Activated CD8-positive, alpha-beta T cell treated with anti-CD3 and anti-CD28 coated beads, Interleukin-2, amount 10 ng/mL, durations not matched to agents 7 days and 5 days (primary cell): Measurements from ENCODE around the gene TEX12. TPM values are rescaled to one million over a fixed set of nuclear protein-coding genes. Genes with fewer than 3 reads are reported as not detected.
A peak's percentile ranks its signal among the peaks of the same experiment; 100 is the strongest.

Source experiments
- ATAC-seq: fragments of 150-1000 bp; cut with Tn5 transposase; one replicate; pipeline ENCODE4 v1.10.0; 2021; ENCODE audit warnings: moderate library complexity
- CTCF ChIA-PET: fragments of 350-600 bp; sonication (Branson Sonifier 250); formaldehyde crosslinking; loops from one replicate; lab custom pipeline; 2021; ENCODE audit warnings: antibody characterized with exemption; lab: Charles Lee
- POLR2A ChIA-PET: fragments of 350-600 bp; sonication (Branson Sonifier 250); formaldehyde crosslinking; loops from one replicate; lab custom pipeline; 2021; ENCODE audit warnings: antibody characterized with exemption; lab: Charles Lee
- DNase-seq: peaks from one replicate; pipeline ENCODE4 v3.0.0-alpha.2; 2020
- H3K27ac Mint-ChIP-seq: one replicate; pipeline ENCODE4 v1.8.0; 2021; ENCODE audit warnings: mild to moderate bottlenecking, mixed read lengths
- H3K27me3 Mint-ChIP-seq: one replicate; pipeline ENCODE4 v1.8.0; 2021; ENCODE audit warnings: low read depth, mixed read lengths
- H3K36me3 Mint-ChIP-seq: one replicate; pipeline ENCODE4 v1.8.0; 2021; ENCODE audit warnings: low read depth, mixed read lengths
- H3K4me1 Mint-ChIP-seq: one replicate; pipeline ENCODE4 v1.8.0; 2021; ENCODE audit warnings: low read depth, mixed read lengths
- H3K4me3 Mint-ChIP-seq: one replicate; pipeline ENCODE4 v1.8.0; 2021; ENCODE audit warnings: mild to moderate bottlenecking, mixed read lengths
- H3K9me3 Mint-ChIP-seq: one replicate; pipeline ENCODE4 v1.8.0; 2022; ENCODE audit warnings: mixed read lengths; ENCODE audit not compliant: insufficient read depth
- total RNA-seq, 2 experiments: library from RNA; stranded (reverse); gene quantifications; one replicate each; pipeline ENCODE4 v1.2.3, GENCODE V29; 2021

TEX12 gene
- total RNA-seq, 2 experiments from 2014 or later = not detected

- CTCF ChIA-PET = interaction anchor here (1.3 to 5.1 kb wide), 2 partner anchors 26 to 65 kb away, joined by 3 to 52 read pairs; no protein-coding TSS in a partner anchor
- H3K4me3 Mint-ChIP-seq = no peak overlapping the region
- H3K4me1 Mint-ChIP-seq = peaks cover 3% of the 10 kb centered on the region
- no peaks in the 10 kb centered on the region for H3K9me3 Mint-ChIP-seq
- POLR2A ChIA-PET = interaction anchor here (1.3 kb wide), 1 partner anchor 127 kb away, joined by 3 read pairs; no protein-coding TSS in a partner anchor
- no peak for DNase-seq
- no peak overlapping the region for H3K27ac Mint-ChIP-seq
- no peaks in the 10 kb centered on the region for H3K36me3 Mint-ChIP-seq
- H3K27me3 Mint-ChIP-seq = no peaks in the 10 kb centered on the region
- no peak for ATAC-seq
Measured at GRCh38 chr11:112215621-112216020, 48.4 kb downstream of the TEX12 start.

- H3K36me3 Mint-ChIP-seq = no peaks in the 10 kb centered on the region
- H3K9me3 Mint-ChIP-seq = no peaks in the 10 kb centered on the region
- ChIA-PET CTCF (interaction anchor here (5.1 kb wide), 1 partner anchor 64 kb away, joined by 52 read pairs; no protein-coding TSS in a partner anchor), POLR2A (no interaction called here)
- H3K4me3 Mint-ChIP-seq = no peak overlapping the region
- peaks cover 3% of the 10 kb centered on the region for H3K4me1 Mint-ChIP-seq
- DNase-seq (no peak), ATAC-seq (no peak)
- no peaks in the 10 kb centered on the region for H3K27me3 Mint-ChIP-seq
- H3K27ac Mint-ChIP-seq = no peak overlapping the region
Measured at GRCh38 chr11:112216561-112217105, 49.5 kb downstream of the TEX12 start.

GRCh38 chr11:112219476-112220232 is 52.5 kb downstream of the TEX12 start:
- Mint-ChIP-seq H3K27me3 (no peaks in the 10 kb centered on the region), H3K27ac (no peak overlapping the region), H3K9me3 (no peaks in the 10 kb centered on the region), H3K4me3 (no peak overlapping the region), H3K4me1 (peaks cover 3% of the 10 kb centered on the region), H3K36me3 (no peaks in the 10 kb centered on the region)
- ChIA-PET CTCF (interaction anchor here (0.6 to 10.3 kb wide), 21 partner anchors 8 to 387 kb away, joined by 3 to 264 read pairs (median 4); no protein-coding TSS in a partner anchor), POLR2A (no interaction called here)
- DNase-seq (peak; percentile 63), ATAC-seq (peak; percentile 97)

GRCh38 chr11:112221274-112221835 is 54.2 kb downstream of the TEX12 start:
- no peaks in the 10 kb centered on the region for H3K36me3 Mint-ChIP-seq
- DNase-seq = no peak
- no peak overlapping the region for H3K4me3 Mint-ChIP-seq
- POLR2A ChIA-PET = interaction anchor here (1.5 kb wide), 1 partner anchor 59 kb away, joined by 4 read pairs; no protein-coding TSS in a partner anchor
- H3K9me3 Mint-ChIP-seq = no peaks in the 10 kb centered on the region
- CTCF ChIA-PET = interaction anchor here (1.2 to 10.3 kb wide), 5 partner anchors 11 to 334 kb away, joined by 3 to 264 read pairs (median 6); no protein-coding TSS in a partner anchor
- no peaks in the 10 kb centered on the region for H3K27me3 Mint-ChIP-seq
- no peak for ATAC-seq
- H3K27ac Mint-ChIP-seq = no peak overlapping the region
- H3K4me1 Mint-ChIP-seq = peaks cover 4% of the 10 kb centered on the region

Other genes with a start within 250 kb of the TEX12 start
- not detected for gene C11orf52, start 248.5 kb upstream of the TEX12 start, total RNA-seq
- gene DIXDC1, start 230.0 kb upstream of the TEX12 start, total RNA-seq = 1 to 10 TPM; 3.1 to 5.1 TPM
- gene DLAT, start 142.0 kb upstream of the TEX12 start, total RNA-seq = 10 to 100 TPM; 35.4 to 36.7 TPM
- gene PIH1D2, start 93.4 kb upstream of the TEX12 start, total RNA-seq = under 1 TPM; 0.24 to 0.76 TPM
- 10 to 100 TPM; 17.1 to 22.9 TPM for gene NKAPD1, start 93.1 kb upstream of the TEX12 start, total RNA-seq
- gene TIMM8B, start 80.6 kb upstream of the TEX12 start, total RNA-seq = 10 to 100 TPM; 59.1 to 62.3 TPM
- gene SDHD, start 80.5 kb upstream of the TEX12 start, total RNA-seq = 10 to 100 TPM; 98.2 to 99.4 TPM
- under 1 TPM; 0.26 to 0.40 TPM for gene IL18, start 3.3 kb upstream of the TEX12 start, total RNA-seq
- 1 to 10 TPM; 1.3 to 1.9 TPM for gene BCO2, start 8.1 kb downstream of the TEX12 start, total RNA-seq
- 10 to 100 TPM; 19.8 to 20.8 TPM for gene PTS, start 59.1 kb downstream of the TEX12 start, total RNA-seq
- gene PLET1, start 93.5 kb downstream of the TEX12 start, total RNA-seq = not detected